Stimulated activated memory B cell treated with anti-CD40 and anti-IgM and Interleukin-4, amounts not matched to agents 10 μg/mL and 1 μg/mL and 100 μg/mL, for 72 hours (primary cell): Measurements from ENCODE around the gene CSRNP3.
"Not testable (repeated sequence)": the region's sequence is repeated elsewhere in the genome, so short reads cannot be mapped to it uniquely, and the experiment has no call there.

ENCODE experiments used
- ATAC-seq: fragments of 150-1000 bp; cut with Tn5 transposase; 2 replicates; pipeline ENCODE4 v1.10.0; 2021
- H3K27ac Mint-ChIP-seq: one replicate; pipeline ENCODE4 v1.8.0; 2022; ENCODE audit warnings: mild to moderate bottlenecking, mixed read lengths
- H3K27me3 Mint-ChIP-seq: one replicate; pipeline ENCODE4 v1.8.0; 2022; ENCODE audit warnings: mixed read lengths
- H3K36me3 Mint-ChIP-seq: one replicate; pipeline ENCODE4 v1.8.0; 2022; ENCODE audit warnings: mixed read lengths
- H3K4me1 Mint-ChIP-seq: one replicate; pipeline ENCODE4 v1.8.0; 2022; ENCODE audit warnings: mixed read lengths
- H3K4me3 Mint-ChIP-seq: one replicate; pipeline ENCODE4 v1.8.0; 2022; ENCODE audit warnings: mild to moderate bottlenecking, moderate library complexity, mixed read lengths
- H3K9me3 Mint-ChIP-seq: one replicate; pipeline ENCODE4 v1.8.0; 2022; ENCODE audit warnings: mixed read lengths

The CSRNP3 gene

DNA sequence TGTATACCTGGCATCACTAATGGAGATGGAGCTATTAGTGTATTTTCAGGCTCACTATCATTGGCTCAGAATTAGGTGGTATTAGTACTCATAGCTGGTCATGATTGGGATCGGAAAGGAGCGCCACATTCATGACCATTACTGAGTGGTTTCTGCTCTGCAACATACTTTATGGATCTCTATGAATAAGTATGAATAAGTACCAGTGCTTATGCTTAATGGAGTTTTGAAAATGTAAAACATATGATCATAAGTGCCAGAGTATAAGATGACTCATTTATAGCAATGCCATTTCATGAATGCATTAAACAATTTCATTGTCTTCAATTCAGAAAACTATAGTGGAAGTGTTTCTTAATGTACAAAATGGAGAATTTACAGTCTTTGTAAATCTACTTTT, 167.9 kb downstream of the CSRNP3 start:
- Mint-ChIP-seq H3K4me3 (no peak overlapping the region), H3K27me3 (no peaks in the 10 kb centered on the region), H3K9me3 (no peaks in the 10 kb centered on the region), H3K27ac (no peak overlapping the region), H3K36me3 (no peaks in the 10 kb centered on the region), H3K4me1 (no peaks in the 10 kb centered on the region)
- no peak for ATAC-seq

DNA sequence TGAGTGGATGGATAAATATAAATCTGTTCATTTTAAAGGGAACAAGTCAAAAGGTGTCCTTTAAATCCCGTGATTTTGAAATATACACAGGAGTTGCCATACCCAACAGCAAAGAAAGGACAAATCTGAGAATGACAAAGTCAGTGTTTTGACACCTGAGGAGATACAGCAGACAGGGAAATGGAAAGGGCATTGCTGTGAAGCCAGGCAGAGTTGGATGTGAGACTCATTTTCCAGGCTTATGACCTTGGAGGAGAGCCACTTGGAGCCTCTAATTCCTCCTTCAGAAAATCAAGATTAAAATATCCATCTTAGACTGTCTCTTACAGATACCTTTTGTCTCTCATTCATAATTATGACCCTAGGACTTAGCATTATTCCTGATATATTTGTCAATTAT, 170.0 kb downstream of the CSRNP3 start:
- ATAC-seq = no peak
- Mint-ChIP-seq H3K36me3 (no peaks in the 10 kb centered on the region), H3K27me3 (no peaks in the 10 kb centered on the region), H3K4me1 (no peaks in the 10 kb centered on the region), H3K9me3 (no peaks in the 10 kb centered on the region), H3K27ac (no peak overlapping the region), H3K4me3 (no peak overlapping the region)

- no peaks in the 10 kb centered on the region for H3K36me3 Mint-ChIP-seq
- H3K4me3 Mint-ChIP-seq = no peak overlapping the region
- H3K27ac Mint-ChIP-seq = no peak overlapping the region
- ATAC-seq = no peak
- no peaks in the 10 kb centered on the region for H3K4me1 Mint-ChIP-seq
- H3K27me3 Mint-ChIP-seq = no peaks in the 10 kb centered on the region
- H3K9me3 Mint-ChIP-seq = no peaks in the 10 kb centered on the region
Measured at GRCh38 chr2:165640247-165640929, 170.9 kb downstream of the CSRNP3 start.

- no peaks in the 10 kb centered on the region for H3K9me3 Mint-ChIP-seq
- H3K4me1 Mint-ChIP-seq = no peaks in the 10 kb centered on the region
- H3K4me3 Mint-ChIP-seq = no peak overlapping the region
- no peaks in the 10 kb centered on the region for H3K36me3 Mint-ChIP-seq
- H3K27ac Mint-ChIP-seq = no peak overlapping the region
- H3K27me3 Mint-ChIP-seq = no peaks in the 10 kb centered on the region
- no peak for ATAC-seq
Measured at GRCh38 chr2:165645930-165646831, 176.7 kb downstream of the CSRNP3 start.

- no peak for ATAC-seq
- Mint-ChIP-seq H3K4me3 (no peak overlapping the region), H3K27me3 (no peaks in the 10 kb centered on the region), H3K36me3 (no peaks in the 10 kb centered on the region), H3K9me3 (no peaks in the 10 kb centered on the region), H3K27ac (no peak overlapping the region), H3K4me1 (no peaks in the 10 kb centered on the region)
Measured at GRCh38 chr2:165647409-165647808, 177.9 kb downstream of the CSRNP3 start.

DNA sequence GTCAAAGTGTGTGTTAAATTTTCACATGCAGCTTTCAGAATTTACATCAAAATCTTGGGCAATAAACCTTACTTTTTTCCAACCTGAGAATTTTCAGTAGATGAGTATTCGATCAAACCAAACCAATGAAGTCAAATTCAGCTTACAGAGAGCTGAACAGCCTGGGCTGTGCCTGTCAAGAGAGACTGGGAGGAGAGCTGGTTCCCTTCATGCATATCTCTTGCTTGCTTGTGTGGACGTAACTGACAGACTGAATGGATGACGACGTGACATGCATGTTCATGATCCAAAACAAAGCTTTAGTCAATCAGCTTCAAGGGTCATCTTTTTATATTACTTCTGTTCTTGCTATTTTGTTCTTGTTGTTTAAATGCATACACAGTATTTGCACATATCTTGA, 179.3 kb downstream of the CSRNP3 start:
- ATAC-seq = no peak
- H3K27me3 Mint-ChIP-seq = no peaks in the 10 kb centered on the region
- H3K36me3 Mint-ChIP-seq = no peaks in the 10 kb centered on the region
- no peak overlapping the region for H3K27ac Mint-ChIP-seq
- H3K4me1 Mint-ChIP-seq = no peaks in the 10 kb centered on the region
- H3K9me3 Mint-ChIP-seq = no peaks in the 10 kb centered on the region
- no peak overlapping the region for H3K4me3 Mint-ChIP-seq

GRCh38 chr2:165651233-165651632, 181.7 kb downstream of the CSRNP3 start:
- Mint-ChIP-seq H3K9me3 (no peaks in the 10 kb centered on the region), H3K27ac (no peak overlapping the region), H3K36me3 (no peaks in the 10 kb centered on the region), H3K4me1 (no peaks in the 10 kb centered on the region), H3K4me3 (no peak overlapping the region), H3K27me3 (no peaks in the 10 kb centered on the region)
- no peak for ATAC-seq

DNA sequence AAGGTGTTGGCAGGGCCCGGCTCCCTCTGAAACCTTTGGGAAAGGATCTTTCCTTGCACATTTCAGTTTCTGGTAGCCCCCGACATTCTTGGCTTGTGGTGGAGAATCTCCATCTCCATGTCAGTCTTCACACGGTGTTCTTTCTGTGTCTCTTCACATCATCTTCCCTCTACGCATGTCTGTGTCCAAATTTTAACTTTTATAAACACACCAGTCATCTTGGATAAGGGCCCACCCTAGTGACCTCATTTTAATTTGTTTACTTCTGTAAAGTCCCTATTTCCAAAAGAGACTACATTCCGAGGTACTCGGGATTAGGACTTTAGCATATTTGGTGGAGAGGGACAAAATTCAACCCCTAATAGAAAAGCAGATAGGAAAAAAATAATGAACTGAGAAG, 186.2 kb downstream of the CSRNP3 start:
- Mint-ChIP-seq H3K27ac (no peak overlapping the region), H3K36me3 (no peaks in the 10 kb centered on the region), H3K27me3 (peaks cover 18% of the 10 kb centered on the region), H3K9me3 (no peaks in the 10 kb centered on the region), H3K4me1 (peaks cover 6% of the 10 kb centered on the region), H3K4me3 (no peak overlapping the region)
- ATAC-seq = no peak

- peaks cover 6% of the 10 kb centered on the region for H3K4me1 Mint-ChIP-seq
- no peaks in the 10 kb centered on the region for H3K9me3 Mint-ChIP-seq
- no peak overlapping the region for H3K27ac Mint-ChIP-seq
- H3K27me3 Mint-ChIP-seq = peaks cover 18% of the 10 kb centered on the region
- H3K36me3 Mint-ChIP-seq = no peaks in the 10 kb centered on the region
- ATAC-seq = no peak
- no peak overlapping the region for H3K4me3 Mint-ChIP-seq
Measured at GRCh38 chr2:165660361-165660760, 190.9 kb downstream of the CSRNP3 start.

GRCh38 chr2:165662720-165663119, 193.2 kb downstream of the CSRNP3 start:
- no peak for ATAC-seq
- Mint-ChIP-seq H3K36me3 (no peaks in the 10 kb centered on the region), H3K27me3 (peaks cover 18% of the 10 kb centered on the region), H3K4me1 (peaks cover 6% of the 10 kb centered on the region), H3K4me3 (no peak overlapping the region), H3K9me3 (peaks cover 15% of the 10 kb centered on the region), H3K27ac (no peak overlapping the region)

DNA sequence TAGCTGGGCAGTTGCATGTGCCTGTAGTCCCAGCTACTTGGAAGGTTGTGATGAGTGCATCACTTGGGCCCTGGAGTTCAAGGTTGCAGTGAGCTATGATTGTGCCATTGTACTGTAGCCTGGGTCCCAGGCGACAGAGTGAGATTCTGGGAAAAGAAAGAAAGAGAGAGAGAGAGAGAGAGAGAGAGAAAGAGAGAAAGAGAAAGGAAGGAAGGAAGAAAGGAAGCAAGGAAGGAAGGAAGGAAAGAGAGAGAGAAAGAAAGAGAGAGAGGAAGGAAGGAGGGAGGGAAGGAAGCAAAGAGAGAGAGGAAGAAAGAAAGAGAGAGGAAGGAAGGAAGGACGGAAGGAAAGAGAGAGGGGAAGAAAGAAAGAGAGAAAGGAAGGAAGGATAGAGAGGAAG, 196.1 kb downstream of the CSRNP3 start:
- H3K27me3 Mint-ChIP-seq = no peaks in the 10 kb centered on the region
- H3K27ac Mint-ChIP-seq = peak overlapping the region; percentile 20
- H3K36me3 Mint-ChIP-seq = no peaks in the 10 kb centered on the region
- no peak overlapping the region for H3K4me3 Mint-ChIP-seq
- H3K9me3 Mint-ChIP-seq = peaks cover 15% of the 10 kb centered on the region
- no peaks in the 10 kb centered on the region for H3K4me1 Mint-ChIP-seq
- no peak for ATAC-seq

DNA sequence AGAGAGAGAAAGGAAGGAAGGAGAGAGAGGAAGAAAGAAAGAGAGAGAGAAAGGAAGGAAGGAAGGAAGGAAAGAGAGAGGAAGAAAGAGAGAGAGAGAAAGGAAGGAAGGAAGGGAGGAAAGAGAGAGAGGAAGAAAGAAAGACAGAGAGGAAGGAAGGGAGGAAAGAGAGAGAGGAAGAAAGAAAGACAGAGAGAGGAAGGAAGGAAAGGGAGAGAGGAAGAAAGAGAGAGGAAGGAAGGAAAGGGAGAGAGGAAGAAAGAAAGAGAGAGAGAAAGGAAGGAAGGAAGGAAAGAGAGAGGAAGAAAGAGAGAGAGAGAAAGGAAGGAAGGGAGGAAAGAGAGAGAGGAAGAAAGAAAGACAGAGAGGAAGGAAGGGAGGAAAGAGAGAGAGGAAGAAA, 196.6 kb downstream of the CSRNP3 start:
- H3K4me1 Mint-ChIP-seq, H3K4me3 Mint-ChIP-seq, H3K36me3 Mint-ChIP-seq, H3K27me3 Mint-ChIP-seq, ATAC-seq: not testable (repeated sequence)
- H3K27ac Mint-ChIP-seq = peak overlapping the region; percentile 20
- peaks cover 15% of the 10 kb centered on the region for H3K9me3 Mint-ChIP-seq

DNA sequence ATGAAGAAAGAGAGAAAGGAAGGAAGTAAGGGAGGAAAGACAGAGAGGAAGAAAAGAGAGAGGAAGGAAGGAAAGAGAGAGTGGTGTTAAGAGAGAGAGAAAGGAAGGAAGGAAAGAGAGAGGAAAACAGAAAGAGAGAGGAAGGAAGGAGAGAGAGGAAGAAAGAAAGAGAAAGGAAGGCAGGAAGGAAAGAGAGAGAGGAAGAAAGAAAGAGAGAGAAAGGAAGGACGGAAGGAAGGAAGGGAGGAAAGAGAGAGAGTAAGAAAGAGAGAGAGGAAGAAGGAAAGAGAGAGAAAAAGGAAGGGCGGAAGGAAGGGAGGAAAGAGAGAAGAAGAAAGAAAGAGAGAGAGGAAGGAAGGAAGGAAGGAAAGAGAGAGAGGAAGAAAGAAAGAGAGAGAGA, 197.1 kb downstream of the CSRNP3 start:
- Mint-ChIP-seq H3K36me3 (no peaks in the 10 kb centered on the region), H3K9me3 (peaks cover 16% of the 10 kb centered on the region), H3K4me1 (peaks cover 6% of the 10 kb centered on the region), H3K27ac (no peak overlapping the region), H3K27me3 (no peaks in the 10 kb centered on the region), H3K4me3 (no peak overlapping the region)
- ATAC-seq = no peak

DNA sequence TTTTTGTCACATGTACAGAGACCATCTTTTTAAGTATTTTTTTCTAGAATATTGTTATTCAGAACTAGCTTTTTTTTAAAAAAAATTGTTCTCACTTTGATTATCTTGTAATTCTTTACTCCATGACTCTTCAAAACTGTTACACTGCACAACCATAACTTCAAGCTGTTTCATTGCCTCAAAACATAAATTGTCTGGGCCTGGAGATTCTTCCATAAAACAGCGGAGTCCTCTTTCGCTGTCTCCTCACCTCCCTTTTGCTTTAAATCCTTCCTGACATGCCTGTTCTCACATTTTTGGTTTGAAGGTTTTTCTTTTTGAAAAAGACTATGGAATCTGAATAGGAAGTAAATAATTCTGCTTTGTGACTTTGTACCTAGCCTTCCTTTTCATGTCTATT, 197.9 kb downstream of the CSRNP3 start:
- no peak overlapping the region for H3K27ac Mint-ChIP-seq
- H3K36me3 Mint-ChIP-seq = no peaks in the 10 kb centered on the region
- H3K4me3 Mint-ChIP-seq = no peak overlapping the region
- no peaks in the 10 kb centered on the region for H3K27me3 Mint-ChIP-seq
- peaks cover 14% of the 10 kb centered on the region for H3K4me1 Mint-ChIP-seq
- H3K9me3 Mint-ChIP-seq = peaks cover 21% of the 10 kb centered on the region
- ATAC-seq = no peak

DNA sequence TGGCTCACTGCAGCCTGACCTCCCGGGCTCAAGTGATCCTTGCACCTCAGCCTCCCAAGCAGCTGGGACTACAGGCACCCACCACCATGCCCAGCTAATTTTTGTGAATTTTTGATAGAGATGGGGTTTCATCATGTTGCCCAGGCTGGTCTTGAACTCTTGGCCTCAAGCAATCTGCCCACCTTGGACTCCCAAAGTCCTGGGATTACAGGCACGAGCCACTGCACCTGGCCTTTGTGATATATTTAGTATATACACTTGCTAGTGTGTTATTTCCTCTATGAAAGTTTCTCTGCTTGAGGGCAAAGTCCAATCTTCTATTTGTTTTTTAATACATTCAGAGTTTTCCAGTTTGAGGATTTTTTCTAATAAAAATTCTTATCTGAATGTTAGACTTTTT, 205.3 kb downstream of the CSRNP3 start:
- Mint-ChIP-seq H3K9me3 (peaks cover 6% of the 10 kb centered on the region), H3K4me1 (peaks cover 19% of the 10 kb centered on the region), H3K4me3 (no peak overlapping the region), H3K27me3 (no peaks in the 10 kb centered on the region), H3K36me3 (no peaks in the 10 kb centered on the region), H3K27ac (no peak overlapping the region)
- no peak for ATAC-seq

- no peak overlapping the region for H3K27ac Mint-ChIP-seq
- no peaks in the 10 kb centered on the region for H3K27me3 Mint-ChIP-seq
- no peak for ATAC-seq
- peaks cover 6% of the 10 kb centered on the region for H3K9me3 Mint-ChIP-seq
- no peaks in the 10 kb centered on the region for H3K36me3 Mint-ChIP-seq
- H3K4me3 Mint-ChIP-seq = no peak overlapping the region
- H3K4me1 Mint-ChIP-seq = peaks cover 19% of the 10 kb centered on the region
Measured at GRCh38 chr2:165675551-165675968, 206.1 kb downstream of the CSRNP3 start.
